Measurements from ENCODE around the gene SPDYE1.
"Not testable (repeated sequence)": the region's sequence is repeated elsewhere in the genome, so short reads cannot be mapped to it uniquely, and the experiment has no call there.

GRCh38 chr7:43985904-43986864, 11.5 kb upstream of the SPDYE1 start:
- TF ChIP-seq, protein P1, sequence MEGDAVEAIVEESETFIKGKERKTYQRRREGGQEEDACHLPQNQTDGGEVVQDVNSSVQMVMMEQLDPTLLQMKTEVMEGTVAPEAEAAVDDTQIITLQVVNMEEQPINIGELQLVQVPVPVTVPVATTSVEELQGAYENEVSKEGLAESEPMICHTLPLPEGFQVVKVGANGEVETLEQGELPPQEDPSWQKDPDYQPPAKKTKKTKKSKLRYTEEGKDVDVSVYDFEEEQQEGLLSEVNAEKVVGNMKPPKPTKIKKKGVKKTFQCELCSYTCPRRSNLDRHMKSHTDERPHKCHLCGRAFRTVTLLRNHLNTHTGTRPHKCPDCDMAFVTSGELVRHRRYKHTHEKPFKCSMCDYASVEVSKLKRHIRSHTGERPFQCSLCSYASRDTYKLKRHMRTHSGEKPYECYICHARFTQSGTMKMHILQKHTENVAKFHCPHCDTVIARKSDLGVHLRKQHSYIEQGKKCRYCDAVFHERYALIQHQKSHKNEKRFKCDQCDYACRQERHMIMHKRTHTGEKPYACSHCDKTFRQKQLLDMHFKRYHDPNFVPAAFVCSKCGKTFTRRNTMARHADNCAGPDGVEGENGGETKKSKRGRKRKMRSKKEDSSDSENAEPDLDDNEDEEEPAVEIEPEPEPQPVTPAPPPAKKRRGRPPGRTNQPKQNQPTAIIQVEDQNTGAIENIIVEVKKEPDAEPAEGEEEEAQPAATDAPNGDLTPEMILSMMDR (IDR thresholded peaks at IDR 0.05), result not testable (repeated sequence)
- not testable (repeated sequence) for TF ChIP-seq POLR2A (IDR thresholded peaks at IDR 0.05)
